ENCODE results near the gene FAM120C.

FAM120C gene

GRCh38 chrX:54029529-54030143 lies 153.4 kb downstream of the FAM120C start:
- DNase-seq, result no peak

DNA sequence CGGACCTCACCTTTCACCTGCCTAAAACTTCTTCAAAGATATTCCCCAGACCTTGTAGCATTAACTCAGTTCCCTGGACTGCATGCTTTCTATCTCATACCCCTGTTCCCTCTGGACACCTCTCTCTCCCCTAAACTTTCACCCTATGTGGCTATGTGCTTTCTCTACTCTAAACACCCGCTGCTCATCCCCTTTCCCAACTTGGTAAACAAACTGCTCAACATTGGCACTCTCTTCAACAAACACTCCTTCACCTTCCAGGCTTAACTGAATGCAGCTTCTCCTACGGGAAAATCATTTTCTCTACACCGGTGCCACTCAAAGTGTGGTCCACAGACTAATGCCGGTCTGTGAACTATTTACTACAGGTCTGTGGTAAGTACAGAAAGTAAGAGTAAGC lies 158.7 kb downstream of the FAM120C start:
- no peak for DNase-seq

All from 8988T (cell line).